SK-N-SH (cell line): ENCODE results near the gene RAD51B. TPM values are rescaled to one million over a fixed set of nuclear protein-coding genes. Genes with fewer than 3 reads are reported as not detected.

ENCODE experiments used
- CTCF ChIA-PET: fragments of 300-600, 350-600 bp; formaldehyde crosslinking; extraction: SDS; loops from one replicate; lab custom pipeline; 2021; lab: Yijun Ruan, JAX
- POLR2A ChIA-PET: fragments of 350-600 bp; sonication (Branson Sonifier 250); formaldehyde crosslinking; extraction: SDS; loops from one replicate; lab custom pipeline; 2020; ENCODE audit warnings: antibody characterized with exemption, inconsistent platforms; lab: Yijun Ruan, JAX
- DNase-seq: peaks from one replicate; pipeline ENCODE4 v3.0.0; 2012
- H2AFZ ChIP-seq: fragments of 200-600 bp; sonication (generic); 2 replicates; pipeline ENCODE4 v1.8.1; 2016; ENCODE audit warnings: antibody characterized with exemption, mild to moderate bottlenecking, low read depth
- H3F3A ChIP-seq: fragments of 200-600 bp; sonication (generic); replicated peaks from 2 replicates; pipeline ENCODE3; 2016; ENCODE audit warnings: antibody characterized with exemption, mild to moderate bottlenecking; ENCODE audit not compliant: insufficient read depth
- H3K27ac ChIP-seq, 2 experiments: fragments of 200-500 bp in 1 of 2; fragments of 200-600 bp in 1 of 2; sonication (Bioruptor generic) in 1 of 2; sonication (generic), shearing (Covaris generic) in 1 of 2; 2 replicates each; pipeline versions ENCODE4 v1.5.1 to v1.6.1; 2014 to 2016; ENCODE audit warnings: low read depth in 2 of 2, inconsistent platforms in 1 of 2, low read length in 1 of 2, mild to moderate bottlenecking in 1 of 2, mixed read lengths in 1 of 2
- H3K27me3 ChIP-seq: fragments of 200-600 bp; sonication (generic), shearing (Covaris generic); 2 replicates; pipeline ENCODE4 v1.6.1; 2016; ENCODE audit warnings: mixed run types; ENCODE audit not compliant: insufficient read depth
- H3K36me3 ChIP-seq, 2 experiments: fragments of 200-500 bp in 1 of 2; fragments of 200-600 bp in 1 of 2; sonication (Bioruptor generic) in 1 of 2; sonication (generic) in 1 of 2; replicated peaks in 1 of 2; 2 replicates each; pipeline versions ENCODE3 to v1.5.1; 2014 to 2016; ENCODE audit warnings: low read length in 1 of 2, mild to moderate bottlenecking in 1 of 2; ENCODE audit not compliant: insufficient read depth in 2 of 2, control insufficient read depth in 1 of 2
- H3K4me1 ChIP-seq, 2 experiments: fragments of 200-500 bp in 1 of 2; fragments of 200-600 bp in 1 of 2; sonication (Bioruptor generic) in 1 of 2; sonication (generic), shearing (Covaris generic) in 1 of 2; 2 replicates each; pipeline versions ENCODE4 v1.5.1 to v1.6.1; 2014 to 2016; ENCODE audit warnings: low read depth in 1 of 2, low read length in 1 of 2, mixed run types in 1 of 2; ENCODE audit not compliant: insufficient read depth in 2 of 2, control insufficient read depth in 1 of 2
- H3K4me2 ChIP-seq: fragments of 200-600 bp; sonication (generic), shearing (Covaris generic); 2 replicates; pipeline ENCODE4 v1.6.1; 2017; ENCODE audit warnings: mixed run types
- H3K4me3 ChIP-seq, 2 experiments: fragments of 200-500 bp in 1 of 2; fragments of 200-600 bp in 1 of 2; sonication (Bioruptor generic) in 1 of 2; sonication (generic), shearing (Covaris generic) in 1 of 2; 2 replicates each; pipeline versions ENCODE4 v1.5.1 to v1.8.1; 2014 to 2016; ENCODE audit warnings: low read depth in 2 of 2, inconsistent platforms in 1 of 2, low read length in 1 of 2, mild to moderate bottlenecking in 1 of 2, mixed read lengths in 1 of 2, moderate library complexity in 1 of 2
- H3K79me2 ChIP-seq: fragments of 200-600 bp; sonication (generic); 2 replicates; pipeline ENCODE4 v1.8.1; 2017; ENCODE audit warnings: mild to moderate bottlenecking; ENCODE audit not compliant: insufficient read depth
- H3K9ac ChIP-seq: fragments of 200-600 bp; sonication (generic); 2 replicates; pipeline ENCODE4 v1.6.1; 2017; ENCODE audit warnings: mixed run types
- H3K9me2 ChIP-seq: fragments of 200-600 bp; sonication (generic); 2 replicates; pipeline ENCODE4 v1.6.1; 2017; ENCODE audit warnings: mixed run types
- H3K9me3 ChIP-seq: fragments of 200-600 bp; sonication (generic); 2 replicates; pipeline ENCODE4 v1.6.1; 2017; ENCODE audit warnings: mixed run types, mild to moderate bottlenecking, moderate library complexity
- H4K20me1 ChIP-seq: fragments of 200-600 bp; sonication (generic); 2 replicates; pipeline ENCODE4 v1.6.1; 2017; ENCODE audit warnings: mild to moderate bottlenecking, mixed run types; ENCODE audit not compliant: insufficient read depth
- CHD2 ChIP-seq: fragments of 150-350 bp; IDR thresholded peaks from 2 replicates; pipeline ENCODE4 v1.6.1; 2018; ENCODE audit warnings: low read length; ENCODE audit not compliant: partially characterized antibody
- ELF1 ChIP-seq: IDR thresholded peaks from 2 replicates; pipeline ENCODE4 v1.4.0; 2012
- EZH2phosphoT487 ChIP-seq: fragments of 200-600 bp; sonication (generic); IDR thresholded peaks from 2 replicates; pipeline ENCODE4 v1.6.1; 2017; ENCODE audit warnings: low read depth, mixed run types, mild to moderate bottlenecking, antibody characterized with exemption, moderate library complexity, borderline replicate concordance
- FOSL2 ChIP-seq: IDR thresholded peaks from 2 replicates; pipeline ENCODE4 v1.4.0; 2012; ENCODE audit warnings: low read depth, mild to moderate bottlenecking, moderate library complexity, borderline replicate concordance
- FOXJ3 ChIP-seq: sonication (generic); formaldehyde crosslinking; IDR thresholded peaks from 2 replicates; pipeline ENCODE4 v1.5.1; 2020; ENCODE audit warnings: mild to moderate bottlenecking, missing genetic modification reagents
- GABPA ChIP-seq: IDR thresholded peaks from 2 replicates; pipeline ENCODE4 v1.4.0; 2012; ENCODE audit warnings: low read depth, mild to moderate bottlenecking
- GATA2 ChIP-seq: sonication (generic); formaldehyde crosslinking; IDR thresholded peaks from 2 replicates; pipeline ENCODE4 v1.5.0; 2020; ENCODE audit warnings: mild to moderate bottlenecking, missing genetic modification reagents
- JUND ChIP-seq: IDR thresholded peaks from 2 replicates; pipeline ENCODE4 v1.4.0; 2012
- NRF1 ChIP-seq: IDR thresholded peaks from 2 replicates; pipeline ENCODE4 v1.6.1; 2012; ENCODE audit warnings: low read depth, mild to moderate bottlenecking, low read length
- POLR2AphosphoS5 ChIP-seq: IDR thresholded peaks from 2 replicates; pipeline ENCODE4 v1.6.1; 2012; ENCODE audit warnings: low read depth, low read length
- RCOR1 ChIP-seq: fragments of 150-350 bp; IDR thresholded peaks from 2 replicates; pipeline ENCODE4 v1.6.1; 2017; ENCODE audit warnings: antibody characterized with exemption, low read length
- REST ChIP-seq: IDR thresholded peaks from 2 replicates; pipeline ENCODE4 v1.6.1; 2012; ENCODE audit warnings: mild to moderate bottlenecking, low read depth, low read length, moderate library complexity
- RFX5 ChIP-seq: IDR thresholded peaks from 2 replicates; pipeline ENCODE4 v1.6.1; 2012; ENCODE audit warnings: mild to moderate bottlenecking, improper control_type of control experiment, low read length
- SIN3A ChIP-seq: IDR thresholded peaks from 2 replicates; pipeline ENCODE4 v1.6.1; 2012; ENCODE audit warnings: low read depth, mild to moderate bottlenecking, low read length, moderate library complexity, borderline replicate concordance
- SMC3 ChIP-seq: IDR thresholded peaks from 2 replicates; pipeline ENCODE4 v1.6.1; 2012; ENCODE audit warnings: low read depth, low read length, improper control_type of control experiment
- TAF1 ChIP-seq: IDR thresholded peaks from 2 replicates; pipeline ENCODE4 v1.6.1; 2012; ENCODE audit warnings: low read depth, mild to moderate bottlenecking, low read length, moderate library complexity, borderline replicate concordance
- TCF12 ChIP-seq: IDR thresholded peaks from 2 replicates; pipeline ENCODE4 v1.4.0; 2012
- TEAD4 ChIP-seq: IDR thresholded peaks from 2 replicates; pipeline ENCODE4 v1.4.0; 2012; ENCODE audit warnings: mild to moderate bottlenecking, borderline replicate concordance; ENCODE audit not compliant: insufficient read depth
- USF2 ChIP-seq: fragments of 150-350 bp; IDR thresholded peaks from 2 replicates; pipeline ENCODE4 v1.6.1; 2017; ENCODE audit warnings: antibody characterized with exemption, low read length, low read depth, borderline replicate concordance
- polyA plus RNA-seq, 3 experiments: library from polyadenylated mRNA; depleted of rRNA; stranded (reverse); fragments of >200 nt; gene quantifications; 2 replicates each; pipeline ENCODE4 v1.2.3, GENCODE V29; 2012

Gene RAD51B
- polyA plus RNA-seq, 1 of the 3 experiments (the other 2 are of a cell fraction): 6.0 TPM

- Histone ChIP-seq H3K9ac (no peak overlapping the region), H3K4me2 (no peak overlapping the region), H4K20me1 (no peaks in the 10 kb centered on the region), H3F3A (no peaks in the 10 kb centered on the region), H3K9me2 (no peaks in the 10 kb centered on the region), H2AFZ (no peak overlapping the region), H3K4me1 (no peaks in the 10 kb centered on the region), H3K4me3 (no peak overlapping the region), H3K27me3 (no peaks in the 10 kb centered on the region), H3K36me3 (no peaks in the 10 kb centered on the region), H3K9me3 (no peaks in the 10 kb centered on the region), H3K27ac (no peak overlapping the region), H3K79me2 (no peaks in the 10 kb centered on the region)
- DNase-seq: no peak
- ChIA-PET POLR2A (no interaction called here), CTCF (no interaction called here)
- TF ChIP-seq FOSL2 (no peak), SIN3A (no peak), FOXJ3 (CRISPR knock-in tag) (no peak), GABPA (no peak), NRF1 (no peak), RCOR1 (no peak), CHD2 (no peak), SMC3 (no peak), RFX5 (no peak), USF2 (no peak), TCF12 (no peak), POLR2AphosphoS5 (no peak), ELF1 (no peak), JUND (no peak), GATA2 (CRISPR knock-in tag) (no peak), TEAD4 (no peak), EZH2phosphoT487 (no peak), REST (no peak), TAF1 (no peak)
These were observed 404.1 kb downstream of the RAD51B start for GRCh38 chr14:68223631-68224030.
